HepG2 (cell line): ENCODE data around the gene ELL. TPM values are rescaled to one million over a fixed set of nuclear protein-coding genes. Genes with fewer than 3 reads are reported as not detected.

Experiments used
- ATAC-seq: fragments of 200-7000 bp; cut with Tn5 transposase; 3 replicates; pipeline ENCODE4 v1.9.1; 2020; ENCODE audit warnings: mild to moderate bottlenecking, moderate library complexity
- BruUV-seq: library from RNA; stranded (reverse); fragments of 400-500 nt; replicated peaks from 2 replicates; lab custom pipeline; 2021; lab: Mats Ljungman, UMichigan
- CTCF ChIA-PET: fragments of 300-600 bp; formaldehyde crosslinking; extraction: SDS; loops from one replicate; lab custom pipeline; 2021; ENCODE audit warnings: low total read pairs, inconsistent platforms, low intra/inter-chr PET ratio; lab: Yijun Ruan, JAX
- POLR2A ChIA-PET: fragments of 350-600 bp; sonication (Branson Sonifier 250); formaldehyde crosslinking; loops from one replicate; lab custom pipeline; 2020; ENCODE audit warnings: antibody characterized with exemption, inconsistent platforms; lab: Yijun Ruan, JAX
- DNase-seq: peaks from one replicate; pipeline ENCODE4 v3.0.0-alpha.2; 2015; ENCODE audit warnings: low spot score
- FAIRE-seq: peaks from 3 replicates; lab custom pipeline; 2011; peaks lifted over from hg19 to GRCh38; lab: Jason Lieb, UNC
- H2AFZ ChIP-seq: one replicate; pipeline ENCODE4 v1.6.1; 2011; ENCODE audit warnings: low read length, inconsistent platforms
- H3K27ac ChIP-seq: fragments of 300-600 bp; 3 replicates; pipeline ENCODE4 v1.8.0; 2011; ENCODE audit warnings: mixed run types, mild to moderate bottlenecking, mixed read lengths, low read length, inconsistent platforms; ENCODE audit not compliant: insufficient read depth; ENCODE audit errors: extremely low read length
- H3K27me3 ChIP-seq, 2 experiments: fragments of 200-600 bp in 1 of 2; 2 replicates in 1 of 2; 3 replicates in 1 of 2; pipeline versions ENCODE4 v1.6.0 to v1.8.0; 2011; ENCODE audit warnings: low read length in 2 of 2, mild to moderate bottlenecking in 2 of 2, moderate library complexity in 2 of 2, inconsistent platforms in 1 of 2; ENCODE audit not compliant: insufficient read depth in 2 of 2, control insufficient read depth in 1 of 2
- H3K36me3 ChIP-seq, 2 experiments: fragments of 200-600 bp in 1 of 2; replicated peaks in 1 of 2; 2 replicates in 1 of 2; 3 replicates in 1 of 2; pipeline versions ENCODE4 v1.5.1 to v1.8.0; 2011; ENCODE audit warnings: low read length in 2 of 2, inconsistent platforms in 1 of 2; ENCODE audit not compliant: insufficient read depth in 2 of 2, control insufficient read depth in 1 of 2
- H3K4me1 ChIP-seq: 2 replicates; pipeline ENCODE4 v1.5.1; 2012; ENCODE audit warnings: low read length, inconsistent platforms; ENCODE audit not compliant: insufficient read depth
- H3K4me2 ChIP-seq: 2 replicates; pipeline ENCODE4 v1.6.0; 2011; ENCODE audit warnings: low read depth, low read length, inconsistent platforms
- H3K4me3 ChIP-seq, 3 experiments: fragments of 200-600 bp in 1 of 3; sonication (generic), shearing (Covaris generic) in 1 of 3; replicated peaks in 1 of 3; 2 replicates each; pipeline ENCODE4 v1.5.1; 2011 to 2016; ENCODE audit warnings: low read length in 3 of 3, inconsistent platforms in 2 of 3, low read depth in 2 of 3, mild to moderate bottlenecking in 2 of 3, control low read depth in 1 of 3, mixed read lengths in 1 of 3; ENCODE audit not compliant: insufficient read depth in 1 of 3
- H3K79me2 ChIP-seq: one replicate; pipeline ENCODE4 v1.6.1; 2011; ENCODE audit warnings: low read length, inconsistent platforms; ENCODE audit not compliant: insufficient read depth
- H3K9ac ChIP-seq: 2 replicates; pipeline ENCODE4 v1.6.0; 2011; ENCODE audit warnings: mild to moderate bottlenecking, low read depth, low read length, inconsistent platforms; ENCODE audit not compliant: insufficient read depth
- H3K9me3 ChIP-seq: 2 replicates; pipeline ENCODE4 v1.5.1; 2012; ENCODE audit warnings: mild to moderate bottlenecking, low read length
- H4K20me1 ChIP-seq: 2 replicates; pipeline ENCODE4 v1.6.0; 2011; ENCODE audit warnings: inconsistent platforms, mild to moderate bottlenecking, low read length, moderate library complexity; ENCODE audit not compliant: insufficient read depth
- NR2C2 ChIP-seq: sonication (generic); formaldehyde crosslinking; IDR thresholded peaks from 2 replicates; pipeline ENCODE4 v1.4.0; 2020; ENCODE audit warnings: missing genetic modification reagents, mild to moderate bottlenecking, moderate library complexity, borderline replicate concordance
- RBAK ChIP-seq: sonication (generic); formaldehyde crosslinking; IDR thresholded peaks from 2 replicates; pipeline ENCODE4 v1.5.1; 2020; ENCODE audit warnings: mild to moderate bottlenecking, missing genetic modification reagents
- SP4 ChIP-seq: sonication (generic); formaldehyde crosslinking; IDR thresholded peaks from 2 replicates; pipeline ENCODE4 v1.8.1; 2023; ENCODE audit warnings: mild to moderate bottlenecking, missing genetic modification reagents
- WGBS: methylation state at CpG from one replicate; pipeline ENCODE4 v1.1.6; 2017; ENCODE audit warnings: low lambda C conversion rate; 5-methylcytosine and 5-hydroxymethylcytosine counted together
- in situ Hi-C: cut with HindIII; loops from 2 replicates; pipeline ENCODE4 v1.10.0; 2017; ENCODE audit warnings: low pct_unique_long_range_greater_than_20kb; ENCODE audit not compliant: extremely low pct_ligation_motif_present
- intact Hi-C: fragments of 100-400 bp; cut with micrococcal nuclease; formaldehyde crosslinking; loops from one replicate; pipeline ENCODE4 v1.10.0; 2022; ENCODE audit not compliant: unreplicated experiment
- polyA plus RNA-seq, 8 experiments: library from polyadenylated mRNA; depleted of rRNA in 3 of 8; stranded (reverse) in 7 of 8; unstranded in 1 of 8; fragments of >200 nt; fragmentation: Illumina TruSeq in 4 of 8; extraction: Trizol in 4 of 8; gene quantifications; 2 replicates each; pipeline versions ENCODE4 v1.2.1 to v1.2.3, GENCODE V29; 2011 to 2016; ENCODE audit warnings: low read depth in 4 of 8, missing spikeins in 1 of 8, mixed read lengths in 1 of 8; ENCODE audit not compliant: insufficient read depth in 1 of 8
- total RNA-seq, 5 experiments: library from RNA; depleted of rRNA; stranded (reverse); fragments of >200 nt; fragmentation: Illumina TruSeq; extraction: Trizol; gene quantifications; 2 replicates each; pipeline ENCODE4 v1.2.3, GENCODE V29; 2016; ENCODE audit warnings: low read depth in 1 of 5
- TF ChIP-seq, protein P1 (sequence below): sonication (generic); formaldehyde crosslinking; IDR thresholded peaks from 2 replicates; pipeline ENCODE4 v1.4.0; 2020; ENCODE audit warnings: mild to moderate bottlenecking, missing genetic modification reagents

Gene ELL
- total and polyA plus RNA-seq, 2 of the 13 experiments (the other 11 are each of a cell fraction or from before 2014, with no cell fraction given), result 3.7 to 5.4 TPM

DNA sequence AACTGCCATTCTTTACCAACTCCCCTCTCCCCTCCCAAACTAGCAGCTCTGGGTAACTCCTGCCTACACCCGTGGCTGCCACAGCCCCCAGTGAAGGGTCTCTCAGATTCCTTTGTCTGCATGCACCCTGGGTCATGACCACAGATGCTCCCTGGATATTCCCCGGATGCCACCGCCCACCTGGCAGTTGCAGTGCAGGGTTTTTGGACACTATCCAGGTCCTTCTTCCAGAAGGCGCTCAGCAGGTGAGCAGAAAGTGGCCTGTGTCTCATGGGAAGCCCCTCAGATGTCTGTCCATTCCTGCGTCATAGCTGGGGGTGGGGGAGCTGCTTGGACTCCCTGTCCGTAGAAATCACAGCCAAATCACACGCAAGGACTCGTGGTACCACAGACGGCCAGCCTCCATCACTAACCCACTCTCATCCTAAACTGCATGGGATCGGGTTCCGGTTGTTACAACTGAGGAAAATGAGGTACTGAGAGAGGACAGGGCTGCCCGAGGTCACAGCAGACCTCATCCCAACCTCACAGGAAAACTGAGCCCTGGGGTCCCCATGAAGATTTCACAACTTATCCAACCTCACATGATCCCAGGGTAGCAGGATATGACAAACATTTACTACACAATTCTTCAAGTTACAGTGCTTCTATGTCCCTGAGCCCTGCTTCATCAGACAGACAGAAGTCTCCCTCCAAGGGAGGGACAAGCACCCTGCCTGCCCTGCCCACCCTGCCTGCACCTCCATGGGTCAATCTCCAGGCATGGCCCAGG, 38.6 kb downstream of the ELL start:
- no peak for FAIRE-seq
- H3K79me2 ChIP-seq, result peaks cover 82% of the 10 kb centered on the region
- no peak overlapping the region for H3K9ac ChIP-seq
- H3K36me3 ChIP-seq, result peaks cover 0 to 1% of the 10 kb centered on the region in 2 experiments; a peak in 2 of 5 replicates
- no peaks in the 10 kb centered on the region for H3K9me3 ChIP-seq
- peaks cover 67% of the 10 kb centered on the region for H3K4me1 ChIP-seq
- H4K20me1 ChIP-seq, result peaks cover 41% of the 10 kb centered on the region
- H3K4me3 ChIP-seq, result no peak overlapping the region
- H3K27ac ChIP-seq, result no peak overlapping the region
- TF ChIP-seq SP4 (no peak), RBAK (CRISPR knock-in tag) (no peak), NR2C2 (no peak)
- TF ChIP-seq, protein P1, sequence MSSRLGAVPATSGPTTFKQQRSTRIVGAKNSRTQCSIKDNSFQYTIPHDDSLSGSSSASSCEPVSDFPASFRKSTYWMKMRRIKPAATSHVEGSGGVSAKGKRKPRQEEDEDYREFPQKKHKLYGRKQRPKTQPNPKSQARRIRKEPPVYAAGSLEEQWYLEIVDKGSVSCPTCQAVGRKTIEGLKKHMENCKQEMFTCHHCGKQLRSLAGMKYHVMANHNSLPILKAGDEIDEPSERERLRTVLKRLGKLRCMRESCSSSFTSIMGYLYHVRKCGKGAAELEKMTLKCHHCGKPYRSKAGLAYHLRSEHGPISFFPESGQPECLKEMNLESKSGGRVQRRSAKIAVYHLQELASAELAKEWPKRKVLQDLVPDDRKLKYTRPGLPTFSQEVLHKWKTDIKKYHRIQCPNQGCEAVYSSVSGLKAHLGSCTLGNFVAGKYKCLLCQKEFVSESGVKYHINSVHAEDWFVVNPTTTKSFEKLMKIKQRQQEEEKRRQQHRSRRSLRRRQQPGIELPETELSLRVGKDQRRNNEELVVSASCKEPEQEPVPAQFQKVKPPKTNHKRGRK (CRISPR knock-in tag), result no peak
- no peak overlapping the region for H2AFZ ChIP-seq
- CTCF ChIA-PET, result no interaction called here
- no peak for ATAC-seq
- intact Hi-C loops, result no loop called here
- in situ Hi-C loops, result no loop called here
- POLR2A ChIA-PET, result interaction anchor here (1.0 to 1.5 kb wide), 4 partner anchors 15 to 88 kb away, joined by 3 to 4 read pairs (median 3); partner anchors contain the start of gene UBA52
- 75% methylated on average over 8 of the region's 12 CpGs for WGBS
- no TSS peak for BruUV-seq
- H3K27me3 ChIP-seq, result no peaks in the 10 kb centered on the region
- no peak for DNase-seq
- no peak overlapping the region for H3K4me2 ChIP-seq
